NB4 (cell line): Measurements from ENCODE around the gene D2HGDH.

Experiments
- MYC ChIP-seq: IDR thresholded peaks from 2 replicates; pipeline ENCODE4 v1.6.1; 2011; ENCODE audit warnings: low read depth, low read length
- POLR2A ChIP-seq: IDR thresholded peaks from 2 replicates; pipeline ENCODE4 v1.6.1; 2011; ENCODE audit warnings: mild to moderate bottlenecking; ENCODE audit not compliant: insufficient read length; ENCODE audit errors: extremely low read depth
- TF ChIP-seq, protein P1 (sequence below): IDR thresholded peaks from 2 replicates; pipeline ENCODE4 v1.6.1; 2011; ENCODE audit warnings: low read depth, low read length
- TF ChIP-seq, protein P2 (sequence below): IDR thresholded peaks from one replicate; pipeline ENCODE4 v1.5.1; 2012; ENCODE audit warnings: low read depth, low read length

- TF ChIP-seq, protein P1, sequence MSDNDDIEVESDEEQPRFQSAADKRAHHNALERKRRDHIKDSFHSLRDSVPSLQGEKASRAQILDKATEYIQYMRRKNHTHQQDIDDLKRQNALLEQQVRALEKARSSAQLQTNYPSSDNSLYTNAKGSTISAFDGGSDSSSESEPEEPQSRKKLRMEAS = peak; percentile 95
- TF ChIP-seq, protein P2, sequence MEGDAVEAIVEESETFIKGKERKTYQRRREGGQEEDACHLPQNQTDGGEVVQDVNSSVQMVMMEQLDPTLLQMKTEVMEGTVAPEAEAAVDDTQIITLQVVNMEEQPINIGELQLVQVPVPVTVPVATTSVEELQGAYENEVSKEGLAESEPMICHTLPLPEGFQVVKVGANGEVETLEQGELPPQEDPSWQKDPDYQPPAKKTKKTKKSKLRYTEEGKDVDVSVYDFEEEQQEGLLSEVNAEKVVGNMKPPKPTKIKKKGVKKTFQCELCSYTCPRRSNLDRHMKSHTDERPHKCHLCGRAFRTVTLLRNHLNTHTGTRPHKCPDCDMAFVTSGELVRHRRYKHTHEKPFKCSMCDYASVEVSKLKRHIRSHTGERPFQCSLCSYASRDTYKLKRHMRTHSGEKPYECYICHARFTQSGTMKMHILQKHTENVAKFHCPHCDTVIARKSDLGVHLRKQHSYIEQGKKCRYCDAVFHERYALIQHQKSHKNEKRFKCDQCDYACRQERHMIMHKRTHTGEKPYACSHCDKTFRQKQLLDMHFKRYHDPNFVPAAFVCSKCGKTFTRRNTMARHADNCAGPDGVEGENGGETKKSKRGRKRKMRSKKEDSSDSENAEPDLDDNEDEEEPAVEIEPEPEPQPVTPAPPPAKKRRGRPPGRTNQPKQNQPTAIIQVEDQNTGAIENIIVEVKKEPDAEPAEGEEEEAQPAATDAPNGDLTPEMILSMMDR = peak; percentile 38
- TF ChIP-seq POLR2A (no peak), MYC (no peak; the same call in 1 of the 2 replicates)
Observed at GRCh38 chr2:241701149-241701398, 33.4 kb upstream of the D2HGDH start.
